Nephron (organoid): ENCODE measurements around the gene SORCS2.

Experiments
- H3K27ac Mint-ChIP-seq, 3 experiments: 2 replicates each; pipeline ENCODE4 v1.8.0; 2020; ENCODE audit warnings: mixed read lengths in 3 of 3, mild to moderate bottlenecking in 2 of 3, moderate library complexity in 1 of 3
- H3K27me3 Mint-ChIP-seq: 2 replicates; pipeline ENCODE4 v1.8.0; 2021; ENCODE audit warnings: low read depth, mild to moderate bottlenecking, moderate library complexity, mixed read lengths
- H3K36me3 Mint-ChIP-seq: 2 replicates; pipeline ENCODE4 v1.8.0; 2020; ENCODE audit warnings: low read depth, mixed read lengths
- H3K4me1 Mint-ChIP-seq: 2 replicates; pipeline ENCODE4 v1.8.0; 2020; ENCODE audit warnings: mixed read lengths
- H3K4me3 Mint-ChIP-seq, 3 experiments: 2 replicates each; pipeline ENCODE4 v1.8.0; 2020; ENCODE audit warnings: mild to moderate bottlenecking in 3 of 3, mixed read lengths in 3 of 3, moderate library complexity in 2 of 3
- H3K9me3 Mint-ChIP-seq: 2 replicates; pipeline ENCODE4 v1.8.0; 2020; ENCODE audit warnings: mixed read lengths
- CTCF ChIP-seq, 3 experiments: fragments of 200-600 bp; sonication (generic); IDR thresholded peaks; one replicate each; pipeline ENCODE4 v1.5.0; 2021; ENCODE audit warnings: antibody characterized with exemption in 3 of 3; ENCODE audit not compliant: unreplicated experiment in 3 of 3

The SORCS2 gene

GRCh38 chr4:7786517-7786916 lies 594.2 kb downstream of the SORCS2 start:
- H3K4me3 Mint-ChIP-seq: no peak overlapping the region
- H3K27me3 Mint-ChIP-seq: no peaks in the 10 kb centered on the region

GRCh38 chr4:7787067-7787466 lies 594.7 kb downstream of the SORCS2 start:
- H3K4me1 Mint-ChIP-seq: peaks cover 36% of the 10 kb centered on the region
- TF ChIP-seq CTCF (IDR thresholded peaks at IDR 0.05; ENCODE audit: unreplicated experiment in 3 of 3): no peak
- H3K27ac Mint-ChIP-seq: no peak overlapping the region
- no peak overlapping the region for H3K4me3 Mint-ChIP-seq
- H3K9me3 Mint-ChIP-seq: no peaks in the 10 kb centered on the region
- H3K27me3 Mint-ChIP-seq: no peaks in the 10 kb centered on the region
- H3K36me3 Mint-ChIP-seq: peaks cover 54% of the 10 kb centered on the region

More at GRCh38 chr4:7786517-7786916, 594.2 kb downstream of the SORCS2 start:
- Mint-ChIP-seq H3K4me1 (peaks cover 41% of the 10 kb centered on the region), H3K36me3 (peaks cover 51% of the 10 kb centered on the region), H3K9me3 (no peaks in the 10 kb centered on the region), H3K27ac (no peak overlapping the region)
- TF ChIP-seq CTCF (IDR thresholded peaks at IDR 0.05; ENCODE audit: unreplicated experiment in 3 of 3): no peak

- Mint-ChIP-seq H3K4me1 (peaks cover 29% of the 10 kb centered on the region), H3K27ac (no peak overlapping the region), H3K36me3 (peaks cover 58% of the 10 kb centered on the region), H3K4me3 (no peak overlapping the region), H3K27me3 (no peaks in the 10 kb centered on the region), H3K9me3 (no peaks in the 10 kb centered on the region)
- no peak for TF ChIP-seq CTCF (IDR thresholded peaks at IDR 0.05; ENCODE audit: unreplicated experiment in 3 of 3)
These were observed 595.4 kb downstream of the SORCS2 start for GRCh38 chr4:7787681-7788141.

GRCh38 chr4:7788193-7788592 lies 595.9 kb downstream of the SORCS2 start:
- no peaks in the 10 kb centered on the region for H3K27me3 Mint-ChIP-seq
- no peaks in the 10 kb centered on the region for H3K9me3 Mint-ChIP-seq
- no peak for TF ChIP-seq CTCF (IDR thresholded peaks at IDR 0.05; ENCODE audit: unreplicated experiment in 3 of 3)
- no peak overlapping the region for H3K27ac Mint-ChIP-seq
- peaks cover 56% of the 10 kb centered on the region for H3K36me3 Mint-ChIP-seq
- no peak overlapping the region for H3K4me3 Mint-ChIP-seq
- peaks cover 26% of the 10 kb centered on the region for H3K4me1 Mint-ChIP-seq

GRCh38 chr4:7788694-7789425 lies 596.5 kb downstream of the SORCS2 start:
- Mint-ChIP-seq H3K27ac (no peak overlapping the region), H3K4me1 (peaks cover 20% of the 10 kb centered on the region), H3K36me3 (peaks cover 56% of the 10 kb centered on the region), H3K27me3 (no peaks in the 10 kb centered on the region), H3K9me3 (no peaks in the 10 kb centered on the region), H3K4me3 (no peak overlapping the region)
- no peak for TF ChIP-seq CTCF (IDR thresholded peaks at IDR 0.05; ENCODE audit: unreplicated experiment in 3 of 3)

- H3K27ac Mint-ChIP-seq: peak overlapping the region in 1 of 3 experiments; percentile 6
- H3K4me3 Mint-ChIP-seq: no peak overlapping the region
- no peak for TF ChIP-seq CTCF (IDR thresholded peaks at IDR 0.05; ENCODE audit: unreplicated experiment in 3 of 3)
- H3K27me3 Mint-ChIP-seq: no peaks in the 10 kb centered on the region
- no peaks in the 10 kb centered on the region for H3K9me3 Mint-ChIP-seq
- peaks cover 15% of the 10 kb centered on the region for H3K4me1 Mint-ChIP-seq
- H3K36me3 Mint-ChIP-seq: peaks cover 49% of the 10 kb centered on the region
These were observed 597.7 kb downstream of the SORCS2 start for GRCh38 chr4:7790023-7790422.
